Activated T-helper 1 cell treated with Interleukin-2 at 50 U/mL for 16 hours (primary cell): Measurements from ENCODE around the gene TLE6.
"Not testable (repeated sequence)": the region's sequence is repeated elsewhere in the genome, so short reads cannot be mapped to it uniquely, and the experiment has no call there.

Source experiments
- DNase-seq: peaks from one replicate; pipeline ENCODE4 v3.0.0-alpha.2; 2020; ENCODE audit warnings: low read depth

The TLE6 gene

DNA sequence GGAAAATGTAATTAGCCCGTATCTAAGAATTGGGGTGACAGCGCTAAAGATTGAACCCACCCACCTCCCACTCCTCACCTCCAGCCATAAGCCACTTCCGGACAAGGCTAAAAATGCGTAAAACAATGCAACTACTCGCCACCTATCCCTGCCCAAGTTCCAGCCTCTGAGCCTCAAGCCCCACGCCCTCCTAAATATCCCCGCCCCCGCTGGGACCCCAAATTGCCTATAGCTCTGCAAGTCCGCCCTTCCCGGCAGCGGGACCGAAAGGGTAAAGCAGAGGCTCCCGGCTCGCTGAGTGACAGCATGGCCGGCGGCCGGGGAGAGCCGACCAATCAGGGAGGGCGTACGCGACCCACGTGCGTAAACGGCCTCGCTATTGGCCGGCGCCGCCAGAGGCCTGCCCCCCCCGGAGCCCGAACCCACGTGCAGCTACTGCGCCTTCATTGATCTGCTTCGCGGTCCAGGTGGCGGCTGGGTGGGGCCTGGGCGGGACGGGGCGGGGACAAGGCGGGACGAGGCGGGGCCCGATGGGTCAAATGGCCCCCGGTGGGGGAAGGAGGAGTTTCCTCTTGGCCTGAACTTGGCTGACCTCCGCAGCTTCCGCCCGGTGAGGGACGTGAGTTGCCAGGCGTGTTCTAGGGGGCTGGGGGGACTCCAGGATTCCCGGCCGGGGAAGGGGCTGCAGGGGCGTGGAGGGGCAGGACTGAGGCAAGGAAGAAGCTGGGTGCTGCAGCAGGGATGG lies at the start of gene TLE6:
TSS of gene TLE6 (plus strand) at position 564 of the 745 bp plus-strand sequence. CDS start 670 bp downstream, outside the sequence.
- DNase-seq: peak; percentile 85

GRCh38 chr19:2933490-2933910 lies 43.9 kb upstream of the TLE6 start:
- DNase-seq: no peak

- not testable (repeated sequence) for DNase-seq
These were observed 41.5 kb upstream of the TLE6 start for GRCh38 chr19:2935863-2936262.

GRCh38 chr19:2942928-2943640 lies 34.3 kb upstream of the TLE6 start:
- no peak for DNase-seq

- DNase-seq: no peak
These were observed 33.0 kb upstream of the TLE6 start for GRCh38 chr19:2944403-2944774.

DNA sequence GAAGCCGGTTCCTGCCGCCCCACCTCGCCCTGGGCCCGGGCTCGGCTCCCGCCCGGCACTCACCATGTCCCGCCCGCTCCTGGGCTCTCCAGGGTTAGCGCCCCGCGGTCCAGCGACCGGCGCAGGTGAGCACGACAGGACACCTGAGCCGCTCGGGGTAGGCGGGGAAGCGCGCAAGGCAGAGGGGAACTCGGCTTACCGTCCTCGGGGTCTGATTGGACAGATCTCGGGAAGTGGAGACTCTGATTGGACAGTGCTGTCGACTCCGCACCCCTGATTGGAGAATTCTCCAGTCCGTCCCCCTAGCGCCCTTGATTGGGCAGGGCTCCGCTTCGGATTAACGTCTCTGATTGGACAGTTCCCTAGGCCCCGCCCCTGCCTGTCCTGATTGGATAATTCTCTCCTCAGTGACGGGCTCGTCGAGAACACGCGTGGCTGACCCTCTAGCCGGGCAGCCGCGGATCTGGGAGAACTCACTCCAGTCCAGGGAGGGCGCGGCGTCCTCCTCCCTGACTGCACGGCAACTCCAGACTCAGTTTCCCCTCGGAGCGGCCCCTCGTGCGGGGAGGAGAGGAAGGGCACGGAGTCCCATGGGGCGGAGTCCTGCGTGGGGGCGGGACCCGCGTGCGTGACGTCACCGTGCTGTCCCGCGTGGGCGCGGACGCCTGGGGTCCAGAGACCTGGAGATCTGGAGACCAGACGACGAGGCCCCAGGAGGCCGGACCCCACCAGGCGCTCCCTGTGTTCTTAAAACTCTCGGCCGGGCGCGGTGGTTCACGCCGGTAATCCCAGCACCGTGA lies 32.4 kb upstream of the TLE6 start, which contains the start of gene ZNF77:
TSS of gene ZNF77 (minus strand) at position 197 of the 800 bp plus-strand sequence. CDS start at position 66, 131 bp downstream.
- peak; percentile 97 for DNase-seq

DNA sequence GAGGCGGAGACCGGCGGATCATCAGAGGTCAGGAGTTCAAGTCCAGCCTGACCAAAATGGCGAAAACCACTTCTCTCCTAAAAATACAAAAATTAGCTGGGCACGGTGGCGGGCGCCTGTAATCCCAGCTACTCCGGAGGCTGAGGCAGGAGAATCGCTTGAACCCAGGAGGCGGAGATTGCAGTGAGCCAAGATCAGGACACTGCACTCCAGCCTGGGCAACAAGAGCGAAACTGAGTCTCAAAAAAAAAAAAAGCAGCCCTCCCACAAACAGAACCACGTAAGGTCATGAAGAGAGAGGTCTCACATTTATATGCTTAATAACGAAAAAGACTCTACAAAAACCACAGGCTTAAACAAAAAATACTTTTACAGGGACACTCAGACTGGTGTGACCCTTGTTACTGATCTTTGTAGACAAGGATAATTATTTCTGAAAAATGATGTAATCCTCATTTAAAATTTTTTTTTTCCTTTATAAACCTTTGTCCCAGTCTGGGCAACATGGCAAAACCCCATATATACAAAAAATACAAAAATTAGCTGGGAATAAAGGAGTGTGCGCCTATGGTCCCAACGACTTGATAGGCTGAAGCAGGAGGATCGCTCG lies 31.7 kb upstream of the TLE6 start:
- DNase-seq: no peak

- no peak for DNase-seq
These were observed 27.5 kb upstream of the TLE6 start for GRCh38 chr19:2949939-2950285.

DNA sequence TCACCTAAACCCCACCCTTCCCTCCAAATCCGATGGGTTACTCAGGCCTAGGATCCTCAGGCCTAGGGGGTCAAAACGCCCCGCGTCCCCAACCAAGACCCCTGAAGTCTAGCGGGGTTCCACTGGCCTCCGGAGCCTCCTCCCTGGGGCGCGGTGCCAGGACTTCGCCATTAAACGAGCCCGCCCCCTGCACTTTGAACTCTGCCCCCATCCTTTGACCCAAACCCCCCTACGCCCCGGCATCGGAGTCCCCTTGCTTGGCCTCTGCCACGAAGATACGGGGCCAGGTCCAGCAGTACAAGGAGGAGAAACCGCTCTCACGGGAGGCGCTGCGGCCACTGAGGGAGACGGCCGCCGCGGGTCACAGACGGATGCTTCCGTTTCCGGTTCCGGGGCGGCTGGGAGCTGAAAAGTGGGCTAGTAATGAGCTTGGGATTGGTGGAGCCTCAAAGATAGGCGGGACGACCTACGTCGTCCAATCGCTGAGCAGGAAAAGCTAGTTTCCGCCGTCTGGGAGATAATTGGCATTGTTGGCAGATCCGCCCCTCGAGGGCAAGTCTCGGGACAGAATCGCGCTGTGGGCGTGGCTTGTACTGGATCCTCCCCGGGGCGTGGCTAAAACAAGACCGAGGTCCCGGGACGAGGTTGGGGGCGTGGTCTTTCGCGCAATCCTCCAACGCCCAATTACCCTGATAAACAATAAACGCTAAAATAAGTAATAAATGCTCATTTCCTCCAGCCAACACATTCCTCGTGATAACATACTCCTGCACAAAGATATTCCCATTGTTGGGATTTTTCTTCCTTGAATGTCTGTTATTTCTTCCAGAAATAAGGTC lies 26.9 kb upstream of the TLE6 start:
- peak; percentile 99 for DNase-seq

GRCh38 chr19:2952953-2953481 lies 24.3 kb upstream of the TLE6 start:
- DNase-seq: no peak

- DNase-seq: no peak
These were observed 20.2 kb upstream of the TLE6 start for GRCh38 chr19:2957160-2957559.

DNA sequence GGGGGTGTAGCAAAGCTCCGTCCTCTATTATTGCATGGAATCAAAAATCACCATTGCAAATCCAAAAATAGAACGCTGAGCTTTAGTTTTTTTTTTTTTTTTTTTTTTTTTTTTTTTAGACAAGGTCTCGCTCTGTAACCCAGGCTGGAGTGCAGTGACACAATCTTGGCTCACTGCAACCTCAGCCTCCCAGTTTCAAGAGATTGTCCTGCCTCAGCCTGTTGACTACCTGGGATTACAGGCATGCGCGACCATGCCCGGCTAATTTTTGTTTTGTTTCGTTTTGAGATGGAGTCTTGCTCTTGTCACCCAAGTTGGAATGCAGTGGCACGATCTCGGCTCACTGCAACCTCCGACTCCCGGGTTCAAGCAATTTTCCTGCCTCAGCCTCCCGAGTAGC lies 17.2 kb upstream of the TLE6 start:
- no peak for DNase-seq

- no peak for DNase-seq
These were observed 15.2 kb upstream of the TLE6 start for GRCh38 chr19:2962018-2962670.

- DNase-seq: no peak
These were observed 14.2 kb upstream of the TLE6 start for GRCh38 chr19:2963122-2963521.

DNA sequence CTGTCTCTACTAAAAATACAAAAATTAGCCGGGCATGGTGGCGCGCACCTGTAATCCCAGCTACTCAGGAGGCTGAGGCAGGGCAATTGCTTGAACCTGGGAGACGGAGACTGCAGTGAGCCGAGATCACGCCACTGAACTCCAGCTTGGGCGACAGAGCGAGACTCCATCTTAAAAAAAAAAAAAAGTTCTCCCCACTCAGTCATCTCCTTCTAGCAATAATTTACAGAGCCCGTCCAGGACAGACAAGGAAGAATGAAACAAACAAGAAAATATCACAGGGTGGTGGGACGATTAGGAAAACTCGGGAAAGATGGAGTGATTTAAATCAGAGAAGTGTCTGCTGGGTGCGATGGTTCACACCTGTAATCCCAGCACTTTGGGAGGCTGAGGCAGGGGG lies 13.7 kb upstream of the TLE6 start:
- not testable (repeated sequence) for DNase-seq

- no peak for DNase-seq
These were observed 12.5 kb upstream of the TLE6 start for GRCh38 chr19:2964874-2965273.

DNA sequence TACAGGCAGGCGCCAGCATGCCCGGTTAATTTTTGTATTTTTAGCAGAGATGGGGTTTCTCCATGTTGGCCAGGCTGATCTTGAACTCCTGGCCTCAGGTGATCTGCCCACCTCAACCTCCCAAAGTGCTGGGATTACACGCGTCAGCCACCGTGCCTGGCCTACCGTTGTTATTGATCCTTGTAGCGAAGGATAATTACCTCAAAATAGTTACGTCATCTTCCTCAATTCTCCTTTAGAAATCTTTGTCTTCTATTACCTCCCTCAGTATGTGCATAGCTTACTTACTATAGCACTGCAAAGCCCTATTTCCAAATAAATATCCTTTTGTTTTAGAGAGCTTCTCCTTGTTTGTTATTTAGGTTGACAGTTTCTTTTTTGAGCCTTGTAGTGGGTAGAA lies 9.4 kb upstream of the TLE6 start:
- DNase-seq: no peak

DNA sequence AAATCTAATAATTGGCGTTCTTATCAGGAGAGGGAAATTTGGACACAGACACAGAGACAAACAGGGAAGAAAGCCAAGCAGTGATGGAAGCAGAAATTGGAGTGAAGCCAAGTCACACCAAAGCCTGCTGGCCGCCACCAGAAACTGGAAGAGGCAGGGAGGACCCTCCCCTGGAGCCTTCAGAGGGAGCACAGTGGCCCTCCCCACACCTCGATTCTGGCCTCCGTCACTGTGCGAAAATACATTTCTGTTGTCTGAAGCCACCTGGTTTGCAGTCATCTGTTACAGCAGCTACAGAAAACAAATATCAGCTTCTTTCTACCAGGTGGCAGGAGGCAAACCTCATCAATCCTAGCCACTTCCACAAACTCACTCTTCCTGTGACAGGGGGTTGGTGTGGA lies 8.3 kb upstream of the TLE6 start:
- no peak for DNase-seq

DNA sequence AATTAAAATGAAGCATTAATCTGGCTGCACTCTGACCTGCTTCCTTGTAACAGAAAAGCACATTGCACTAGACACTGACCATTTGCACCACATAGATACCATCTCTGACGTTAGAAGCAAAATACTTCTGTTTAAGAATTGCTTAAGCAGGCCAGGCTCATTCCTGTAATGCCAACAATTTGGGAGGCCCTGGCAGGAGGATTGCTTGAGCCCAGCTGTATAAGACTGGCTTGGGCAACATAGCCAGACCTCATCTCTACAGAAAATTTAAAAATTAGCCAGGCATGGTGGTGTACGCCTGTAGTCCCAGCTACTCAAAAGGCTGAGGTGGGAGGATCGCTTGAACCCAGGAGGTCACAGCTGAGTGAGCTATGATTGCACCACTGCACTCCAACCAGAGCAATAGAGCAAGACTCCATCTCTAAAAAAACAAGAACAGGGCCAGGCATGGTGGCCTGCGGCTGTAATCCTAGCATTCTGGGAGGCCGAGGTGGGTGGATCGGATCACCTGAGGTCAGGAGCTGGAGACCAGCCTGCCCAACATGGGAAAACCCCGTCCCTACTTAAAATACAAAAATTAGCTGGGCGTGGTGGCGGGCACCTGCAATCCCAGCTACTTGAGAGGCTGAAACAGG lies 7.0 kb upstream of the TLE6 start:
- no peak for DNase-seq

DNA sequence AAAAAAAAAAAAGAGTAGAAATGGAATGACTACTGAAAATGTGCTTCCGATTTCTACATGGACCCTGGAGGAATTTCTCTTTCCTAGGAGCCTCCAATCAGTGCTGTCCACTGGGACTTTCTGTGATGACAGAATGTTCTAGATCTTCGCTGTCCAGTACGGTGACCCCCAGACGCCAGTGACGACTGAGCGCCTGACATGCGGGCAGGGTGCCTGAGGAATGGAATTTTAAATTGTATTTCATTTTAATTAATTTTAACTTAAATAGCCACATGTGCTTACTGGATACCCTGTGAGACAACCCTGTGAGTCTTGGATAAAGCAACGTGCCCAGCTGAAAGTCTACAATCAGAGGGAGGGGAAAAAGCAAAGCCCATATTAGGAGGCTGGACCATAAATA lies 4.1 kb upstream of the TLE6 start:
- no peak for DNase-seq
